ENCODE results near the gene PIWIL1. TPM values are rescaled to one million over a fixed set of nuclear protein-coding genes. Genes with fewer than 3 reads are reported as not detected.
A peak's percentile ranks its signal among the peaks of the same experiment; 100 is the strongest.

Gene PIWIL1
- total and polyA plus RNA-seq, 2 donors (not counting 3 experiments of a cell fraction or from before 2014, with no cell fraction given): not detected

DNA sequence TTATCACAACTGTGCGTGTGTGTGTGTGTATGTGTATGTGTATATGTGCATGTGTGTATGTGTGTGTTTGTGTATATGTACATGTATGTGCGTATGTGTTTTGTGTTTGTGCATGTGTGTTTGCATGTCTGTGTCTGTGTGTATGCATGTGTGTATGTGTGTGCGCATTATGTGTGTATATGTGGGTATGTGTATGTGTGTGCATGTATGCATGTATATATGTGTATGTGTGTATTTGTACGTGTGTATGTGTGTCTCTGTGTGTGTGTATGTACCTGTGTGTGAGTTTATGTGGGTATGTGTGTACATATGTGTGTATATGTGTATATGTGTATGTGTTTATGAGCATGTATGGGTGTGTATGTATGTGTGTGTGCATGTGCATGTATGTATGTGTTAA lies 37.6 kb upstream of the PIWIL1 start:
- intact Hi-C loops (cut with micrococcal nuclease): no loop called here
- no peaks in the 10 kb centered on the region for H3K36me3 ChIP-seq (ENCODE audit: control insufficient read depth in 2 of 2, extremely low read depth in 1 of 2, insufficient read depth in 2 of 2, low read length in 2 of 2)
- CTCF ChIA-PET: no interaction called here
- POLR2A ChIA-PET: no interaction called here
- H3K27me3 ChIP-seq (ENCODE audit: control insufficient read depth in 2 of 2, insufficient read depth in 2 of 2, low read length in 2 of 2): no peaks in the 10 kb centered on the region
- TF ChIP-seq, protein P1, sequence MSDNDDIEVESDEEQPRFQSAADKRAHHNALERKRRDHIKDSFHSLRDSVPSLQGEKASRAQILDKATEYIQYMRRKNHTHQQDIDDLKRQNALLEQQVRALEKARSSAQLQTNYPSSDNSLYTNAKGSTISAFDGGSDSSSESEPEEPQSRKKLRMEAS (IDR thresholded peaks at IDR 0.05; ENCODE audit: insufficient read depth, insufficient read length): no peak
- TF ChIP-seq EZH2 (IDR thresholded peaks at IDR 0.05; ENCODE audit: borderline replicate concordance, low read depth, low read length, severe bottlenecking): no peak
- TF ChIP-seq FOS (IDR thresholded peaks at IDR 0.05; ENCODE audit: borderline replicate concordance, insufficient read depth, low read length): no peak
- TF ChIP-seq JUN (IDR thresholded peaks at IDR 0.05; ENCODE audit: borderline replicate concordance, insufficient read depth, insufficient read length, low read depth): no peak
- TF ChIP-seq, protein P2, sequence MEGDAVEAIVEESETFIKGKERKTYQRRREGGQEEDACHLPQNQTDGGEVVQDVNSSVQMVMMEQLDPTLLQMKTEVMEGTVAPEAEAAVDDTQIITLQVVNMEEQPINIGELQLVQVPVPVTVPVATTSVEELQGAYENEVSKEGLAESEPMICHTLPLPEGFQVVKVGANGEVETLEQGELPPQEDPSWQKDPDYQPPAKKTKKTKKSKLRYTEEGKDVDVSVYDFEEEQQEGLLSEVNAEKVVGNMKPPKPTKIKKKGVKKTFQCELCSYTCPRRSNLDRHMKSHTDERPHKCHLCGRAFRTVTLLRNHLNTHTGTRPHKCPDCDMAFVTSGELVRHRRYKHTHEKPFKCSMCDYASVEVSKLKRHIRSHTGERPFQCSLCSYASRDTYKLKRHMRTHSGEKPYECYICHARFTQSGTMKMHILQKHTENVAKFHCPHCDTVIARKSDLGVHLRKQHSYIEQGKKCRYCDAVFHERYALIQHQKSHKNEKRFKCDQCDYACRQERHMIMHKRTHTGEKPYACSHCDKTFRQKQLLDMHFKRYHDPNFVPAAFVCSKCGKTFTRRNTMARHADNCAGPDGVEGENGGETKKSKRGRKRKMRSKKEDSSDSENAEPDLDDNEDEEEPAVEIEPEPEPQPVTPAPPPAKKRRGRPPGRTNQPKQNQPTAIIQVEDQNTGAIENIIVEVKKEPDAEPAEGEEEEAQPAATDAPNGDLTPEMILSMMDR (IDR thresholded peaks at IDR 0.05; ENCODE audit: extremely low read depth in 1 of 2, insufficient read depth in 1 of 2, low read depth in 1 of 2, low read length in 2 of 2): no peak
- no peak for TF ChIP-seq MYC (IDR thresholded peaks at IDR 0.05; ENCODE audit: low read depth, low read length)
- no peak for TF ChIP-seq POLR2A (IDR thresholded peaks at IDR 0.05; ENCODE audit: low read depth, low read length)
- no peak for TF ChIP-seq GATA2 (IDR thresholded peaks at IDR 0.05; ENCODE audit: insufficient read depth, insufficient read length, low read depth, low read length)
- TF ChIP-seq POLR2AphosphoS5 (IDR thresholded peaks at IDR 0.05; ENCODE audit: insufficient read depth, low read depth, low read length): no peak
- H3K79me2 ChIP-seq (ENCODE audit: control insufficient read depth, insufficient read depth, low read length): no peaks in the 10 kb centered on the region
- FAIRE-seq: no peak
- no peak overlapping the region for H3K9ac ChIP-seq (replicated peaks; ENCODE audit: extremely low read depth, insufficient read depth, low read length)
- H3K9me3 ChIP-seq (replicated peaks; ENCODE audit: control insufficient read depth, insufficient read depth, low read length): peaks cover 3% of the 10 kb centered on the region
- no peaks in the 10 kb centered on the region for H3K4me1 ChIP-seq (ENCODE audit: control insufficient read depth, extremely low read depth, insufficient read depth, low read length)
- no peaks in the 10 kb centered on the region for H3K9me1 ChIP-seq (replicated peaks; ENCODE audit: control insufficient read depth, extremely low read depth, insufficient read depth, low read length)
- BruUV-seq (replicated peaks): no TSS peak
- dilution Hi-C loops (cut with MboI; ENCODE audit: extremely low pct_ligation_motif_present, low sequenced_read_pairs): no loop called here
- no peak overlapping the region for H3K27ac ChIP-seq (ENCODE audit: insufficient read depth, low read depth, low read length)
- H2AFZ ChIP-seq (ENCODE audit: low read depth, low read length): no peak overlapping the region
- no peak overlapping the region for H3K4me3 ChIP-seq (replicated peaks in 1 of 3; ENCODE audit: insufficient read depth in 1 of 3, low read depth in 1 of 3, low read length in 3 of 3)
- peak; percentile 1 for DNase-seq (ENCODE audit: low read depth, low spot score)
- no peaks in the 10 kb centered on the region for H4K20me1 ChIP-seq (replicated peaks; ENCODE audit: control insufficient read depth, extremely low read depth, insufficient read depth, low read length)
- H3K4me2 ChIP-seq (ENCODE audit: insufficient read depth, low read length): no peak overlapping the region

Measured in endothelial cell of umbilical vein (primary cell).